GM12891 (cell line): ENCODE results near the gene CENPM.

Experiments used
- POLR2A ChIP-seq: IDR thresholded peaks from 2 replicates; pipeline ENCODE4 v1.6.1; 2011; ENCODE audit warnings: low read depth, low read length, control low read depth
- POLR2AphosphoS5 ChIP-seq: IDR thresholded peaks from 2 replicates; pipeline ENCODE4 v1.6.1; 2011; ENCODE audit warnings: low read depth, low read length, control low read depth
- POU2F2 ChIP-seq: IDR thresholded peaks from 2 replicates; pipeline ENCODE4 v1.6.1; 2011; ENCODE audit warnings: low read depth, mild to moderate bottlenecking, control low read depth, low read length, moderate library complexity
- SPI1 ChIP-seq: IDR thresholded peaks from 2 replicates; pipeline ENCODE4 v1.6.1; 2011; ENCODE audit warnings: low read depth, low read length, control low read depth
- TAF1 ChIP-seq: IDR thresholded peaks from 2 replicates; pipeline ENCODE4 v1.6.1; 2011; ENCODE audit warnings: low read depth, low read length, control low read depth

- TF ChIP-seq POLR2A (no peak), POLR2AphosphoS5 (no peak), TAF1 (no peak), SPI1 (peak; percentile 33; the same call in 1 of the 2 replicates), POU2F2 (no peak)
Observed at GRCh38 chr22:41943661-41944209, 3.2 kb downstream of the CENPM start.
